OCI-M1 (cell line): ENCODE data around the gene KLF18.
"Not testable (repeated sequence)": the region's sequence is repeated elsewhere in the genome, so short reads cannot be mapped to it uniquely, and the experiment has no call there.

Source experiments
- DNase-seq: peaks from one replicate; lab custom pipeline; 2025; lab: John Stamatoyannopoulos, UW

KLF18 gene

GRCh38 chr1:44141531-44141930, at the start of gene KLF18:
Gene KLF18 (minus strand): TSS chr1:44141631. CDS start chr1:44141631, 0 bp downstream.
- no peak for DNase-seq

- DNase-seq, result peak; percentile 31
Observed at GRCh38 chr1:44174630-44175029, 33.2 kb upstream of the KLF18 start.

- DNase-seq, result no peak
Observed at GRCh38 chr1:44170281-44170823, 28.9 kb upstream of the KLF18 start.

- DNase-seq, result no peak
Observed at GRCh38 chr1:44168520-44169098, 27.2 kb upstream of the KLF18 start.

DNA sequence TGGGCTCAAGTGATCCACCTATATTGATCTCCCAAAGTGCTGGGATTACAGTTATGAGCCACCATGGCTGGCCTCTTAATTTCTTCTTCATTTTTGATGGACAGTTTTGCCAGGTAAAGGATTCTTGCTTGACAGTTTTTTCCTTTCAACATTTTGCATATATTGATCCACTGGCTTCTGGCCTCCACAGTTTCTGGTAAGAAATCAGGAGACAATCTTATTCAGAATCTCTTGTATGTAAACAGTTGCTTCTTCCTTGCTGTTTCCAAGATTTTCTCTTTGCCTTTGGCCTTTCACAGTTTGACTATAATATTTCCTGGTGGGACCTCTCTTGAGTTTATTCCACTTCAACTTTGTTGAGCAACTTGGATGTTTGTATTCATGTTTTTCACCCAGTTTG, 20.1 kb upstream of the KLF18 start:
- DNase-seq, result no peak

DNA sequence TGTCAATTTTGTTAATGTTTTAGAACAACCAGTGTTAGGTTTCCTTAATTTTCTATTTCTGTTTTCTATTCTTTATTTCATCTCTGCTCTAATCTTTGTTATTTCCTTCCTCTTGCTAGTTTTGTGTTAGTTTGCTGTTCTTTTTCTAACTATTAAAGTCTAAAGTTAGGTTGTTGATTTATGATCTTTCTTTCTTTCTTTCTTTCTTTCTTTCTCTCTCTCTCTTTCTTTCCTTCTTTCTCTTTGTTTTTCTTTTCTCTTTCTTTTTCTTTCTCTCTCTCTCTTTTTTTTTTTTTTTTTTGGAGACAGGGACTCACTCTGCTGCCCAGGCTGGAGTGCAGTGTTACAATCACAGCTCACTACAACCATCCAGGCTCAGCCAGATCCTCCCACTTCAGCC, 17.4 kb upstream of the KLF18 start:
- DNase-seq, result no peak

DNA sequence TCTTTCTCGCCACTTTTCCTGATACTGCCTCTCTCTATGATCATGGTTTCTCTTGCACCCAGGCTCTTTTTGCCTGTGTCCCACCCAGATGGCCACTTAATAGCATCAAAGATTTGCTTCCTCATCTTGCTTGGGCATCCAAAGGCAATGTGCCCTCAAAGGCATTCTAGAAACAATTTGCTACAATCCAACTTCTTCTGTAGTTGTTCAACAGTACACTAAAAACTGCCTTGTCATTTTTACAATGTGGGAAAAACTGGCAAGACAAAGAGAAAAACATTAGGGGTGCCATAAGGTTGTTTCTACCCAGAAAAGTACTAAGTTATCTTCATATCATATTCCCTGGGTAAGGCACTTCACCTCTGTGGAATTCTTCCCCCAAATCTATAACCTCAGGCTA, 16.5 kb upstream of the KLF18 start:
- no peak for DNase-seq

DNA sequence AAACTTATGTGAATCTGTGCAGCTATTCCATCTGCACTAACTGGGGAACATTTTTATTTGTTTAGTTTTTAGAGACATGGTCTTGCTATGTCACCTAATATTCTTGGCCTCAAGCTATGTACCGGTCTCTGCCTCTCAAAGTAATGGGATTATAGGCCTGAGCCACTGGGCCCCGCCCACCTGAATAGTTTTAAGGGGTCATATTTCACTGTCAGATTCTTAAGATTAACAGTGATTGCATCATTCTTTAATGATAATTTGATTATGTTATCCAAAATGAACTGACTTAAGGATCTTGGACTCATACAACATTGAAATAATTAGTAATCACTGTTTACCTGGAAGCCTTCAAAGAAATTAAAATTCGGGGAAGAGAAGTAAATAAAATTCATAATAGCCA, 12.6 kb upstream of the KLF18 start:
- no peak for DNase-seq

GRCh38 chr1:44152692-44153091, 11.3 kb upstream of the KLF18 start:
- no peak for DNase-seq

DNA sequence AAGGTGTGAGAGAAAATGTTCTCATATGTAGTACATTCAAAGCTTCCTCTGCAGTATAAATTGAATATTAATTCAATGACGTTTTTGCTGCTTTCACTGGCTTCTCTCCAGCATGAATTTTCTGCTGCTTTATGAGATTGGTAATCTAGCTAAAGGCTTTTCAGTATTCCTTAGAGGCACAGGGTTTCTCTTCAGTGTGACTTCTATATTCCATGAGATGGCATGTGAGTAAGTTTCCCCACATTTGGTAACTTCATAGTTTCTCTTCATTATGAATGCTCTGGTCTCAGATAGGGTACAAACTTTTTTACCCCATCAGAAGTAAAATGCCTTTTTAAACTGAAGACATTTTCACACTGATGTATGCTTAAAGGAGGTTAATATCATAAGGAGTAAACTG, 10.4 kb upstream of the KLF18 start:
- no peak for DNase-seq

GRCh38 chr1:44151332-44151731, 9.9 kb upstream of the KLF18 start:
- no peak for DNase-seq

DNA sequence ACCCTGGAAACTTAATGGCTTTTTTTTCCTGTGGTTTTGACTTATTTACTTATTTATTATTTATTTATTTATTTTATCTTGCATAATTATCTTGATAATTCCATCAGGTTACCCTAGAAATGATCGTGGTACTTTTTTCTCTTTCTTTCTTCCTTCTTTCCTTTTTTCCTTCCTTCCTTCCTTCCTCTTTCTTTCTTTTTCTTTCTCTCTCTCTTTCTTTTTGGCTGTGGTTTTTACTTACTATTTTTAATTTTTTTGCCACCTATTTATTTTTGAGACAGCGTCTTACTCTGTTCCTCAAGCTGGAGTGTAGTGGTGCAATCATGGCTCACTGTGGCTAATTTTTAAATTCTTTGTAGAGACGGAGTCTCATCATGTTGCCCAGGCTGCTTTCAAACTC, 6.2 kb upstream of the KLF18 start:
- no peak for DNase-seq

DNA sequence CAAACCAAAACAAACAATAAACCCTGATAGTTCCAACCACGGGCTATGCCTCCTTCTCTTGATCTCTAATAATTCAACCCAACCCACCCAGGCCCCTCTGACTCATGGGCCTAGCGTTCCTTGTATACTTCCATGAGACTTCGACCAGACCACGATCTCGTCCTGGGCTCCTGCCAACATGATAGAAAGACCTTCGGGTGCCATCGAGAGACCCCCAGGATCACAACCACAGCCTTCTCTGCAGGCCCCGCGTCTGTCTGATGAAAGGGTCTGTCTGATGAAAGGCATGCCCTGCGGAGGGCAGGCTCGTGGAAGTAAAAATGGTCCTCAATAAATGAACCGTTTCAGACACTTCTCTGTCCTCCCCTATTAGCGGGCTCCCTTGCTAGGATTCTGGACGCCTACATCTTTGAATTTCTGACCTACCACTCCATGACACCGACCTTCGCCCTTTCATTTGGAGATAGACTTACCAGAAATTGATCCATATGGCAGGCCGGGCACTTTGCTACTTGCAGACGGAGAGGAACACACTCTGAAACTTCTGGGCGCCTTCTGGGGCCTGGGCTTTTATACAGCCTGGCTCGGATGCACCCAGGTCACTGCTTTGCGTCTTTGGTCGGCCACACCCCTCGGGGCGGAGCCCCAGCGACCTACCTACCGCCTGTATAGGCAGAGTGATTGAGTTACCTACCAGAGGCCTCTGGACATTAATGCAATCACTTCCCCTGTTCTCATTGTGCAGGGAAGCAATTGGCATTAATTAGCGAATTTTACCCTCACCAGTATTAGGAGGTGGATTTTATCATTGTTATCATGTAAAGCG, 5.3 kb upstream of the KLF18 start:
- no peak for DNase-seq

DNA sequence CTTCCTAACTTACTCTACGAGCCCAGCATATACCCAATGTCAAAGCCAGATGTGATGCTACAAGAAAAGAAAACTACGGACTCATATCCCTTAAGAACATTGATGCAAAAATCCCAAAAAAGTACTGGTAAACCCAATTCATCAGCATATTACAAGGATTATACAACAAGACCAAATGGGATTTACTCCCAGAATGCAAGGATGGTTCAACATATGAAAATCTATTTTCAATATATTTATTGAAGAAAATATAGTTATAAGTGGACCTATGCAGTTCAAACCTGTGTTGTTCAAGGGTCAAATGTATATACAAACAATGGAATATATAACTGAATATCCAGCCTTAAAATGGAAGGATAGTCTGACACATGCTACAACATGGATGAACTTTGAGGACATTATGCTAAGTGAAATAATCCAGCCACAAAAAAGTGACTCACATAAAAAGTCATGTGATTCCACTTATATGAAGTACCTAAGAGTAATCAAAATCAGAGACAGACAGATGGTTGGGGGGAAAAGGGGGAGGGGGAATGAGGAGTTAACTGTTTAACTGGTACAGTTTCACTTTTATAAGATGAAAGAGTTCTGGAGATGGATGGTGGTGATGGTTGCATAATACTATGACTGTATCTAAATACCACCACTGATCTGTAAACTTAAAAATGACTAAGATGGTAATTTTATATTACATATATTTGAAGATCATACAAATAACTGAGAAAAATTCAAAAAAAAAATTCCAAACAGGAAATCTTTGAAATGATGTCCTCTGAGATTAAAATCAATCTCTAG, 3.7 kb upstream of the KLF18 start:
- DNase-seq, result peak; percentile 48

DNA sequence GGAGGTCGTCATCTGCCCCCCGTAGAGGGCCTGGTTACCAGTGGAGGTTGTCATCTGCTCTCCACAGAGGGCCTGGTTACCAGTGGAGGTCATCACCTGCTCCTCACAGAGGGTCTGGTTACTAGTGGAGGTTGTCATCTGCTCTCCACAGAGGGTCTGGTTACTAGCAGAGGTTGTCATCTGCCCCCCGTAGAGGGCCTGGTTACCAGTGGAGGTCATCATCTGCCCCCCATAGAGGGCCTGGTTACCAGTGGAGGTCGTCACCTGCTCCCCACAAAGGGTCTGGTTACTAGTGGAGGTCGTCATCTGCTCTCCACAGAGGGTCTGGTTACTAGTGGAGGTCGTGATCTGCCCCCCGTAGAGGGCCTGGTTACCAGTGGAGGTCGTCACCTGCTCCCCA, 1.9 kb downstream of the KLF18 start:
- not testable (repeated sequence) for DNase-seq

- DNase-seq, result no peak
Observed at GRCh38 chr1:44138239-44138638, 3.2 kb downstream of the KLF18 start.

- DNase-seq, result no peak
Observed at GRCh38 chr1:44135886-44136285, 5.5 kb downstream of the KLF18 start.

DNA sequence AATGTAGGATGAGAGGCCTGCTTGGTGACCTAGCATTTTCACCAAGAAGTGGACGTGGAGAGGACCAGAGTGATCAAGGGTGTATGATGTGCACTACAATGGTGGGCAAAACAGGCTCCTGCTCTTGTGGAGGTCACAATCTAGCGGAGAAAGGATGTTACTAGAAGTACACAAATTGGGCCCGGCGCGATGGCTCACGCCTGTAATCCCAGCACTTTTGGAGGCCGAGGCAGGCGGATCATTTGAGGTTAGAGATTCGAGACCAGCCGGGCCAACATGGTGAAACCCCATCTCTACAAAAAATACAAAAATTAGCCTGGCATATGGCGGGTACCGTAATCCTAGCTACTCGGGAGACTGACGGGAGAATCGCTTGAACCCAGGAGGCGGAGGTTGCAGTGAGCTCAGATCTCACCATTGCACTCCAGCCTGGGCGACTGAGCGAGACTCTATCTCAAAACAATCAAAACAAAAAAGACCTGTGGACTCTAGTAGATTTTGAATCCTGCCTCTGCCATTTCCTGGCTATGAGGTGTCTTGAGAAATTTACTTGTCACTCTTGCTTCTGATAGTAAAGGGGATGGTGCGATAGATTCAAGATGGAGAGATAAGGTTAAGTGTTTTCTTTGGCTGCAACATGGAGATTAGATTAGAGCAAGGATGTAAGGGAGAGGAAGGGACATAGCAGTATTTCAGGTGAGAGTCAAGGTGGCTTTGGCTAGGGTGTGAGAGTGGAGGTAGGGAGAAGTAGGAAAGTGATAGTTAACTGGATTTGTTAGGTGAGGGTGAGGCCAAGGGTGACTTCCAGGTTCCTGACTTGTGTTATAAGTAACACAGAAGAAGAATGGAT, 7.1 kb downstream of the KLF18 start:
- DNase-seq, result no peak

DNA sequence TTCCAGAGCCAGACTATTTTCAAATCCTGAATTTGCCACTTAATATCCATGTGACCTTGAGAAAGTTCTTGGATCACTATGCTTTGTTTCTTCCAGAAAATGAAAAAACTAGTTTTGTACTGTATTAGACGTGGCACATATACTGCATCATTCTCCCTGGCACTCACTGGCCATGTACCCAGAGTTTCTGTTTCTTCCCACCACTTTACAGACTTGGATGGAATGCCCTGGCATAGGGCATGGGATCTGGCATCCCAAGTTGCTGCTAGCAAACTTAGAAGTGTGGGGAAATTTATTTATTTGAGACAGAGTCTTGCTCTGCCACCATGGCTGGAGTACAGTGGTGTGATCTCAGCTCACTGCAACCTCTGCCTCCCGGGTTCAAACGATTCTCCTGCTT, 10.0 kb downstream of the KLF18 start:
- no peak for DNase-seq

DNA sequence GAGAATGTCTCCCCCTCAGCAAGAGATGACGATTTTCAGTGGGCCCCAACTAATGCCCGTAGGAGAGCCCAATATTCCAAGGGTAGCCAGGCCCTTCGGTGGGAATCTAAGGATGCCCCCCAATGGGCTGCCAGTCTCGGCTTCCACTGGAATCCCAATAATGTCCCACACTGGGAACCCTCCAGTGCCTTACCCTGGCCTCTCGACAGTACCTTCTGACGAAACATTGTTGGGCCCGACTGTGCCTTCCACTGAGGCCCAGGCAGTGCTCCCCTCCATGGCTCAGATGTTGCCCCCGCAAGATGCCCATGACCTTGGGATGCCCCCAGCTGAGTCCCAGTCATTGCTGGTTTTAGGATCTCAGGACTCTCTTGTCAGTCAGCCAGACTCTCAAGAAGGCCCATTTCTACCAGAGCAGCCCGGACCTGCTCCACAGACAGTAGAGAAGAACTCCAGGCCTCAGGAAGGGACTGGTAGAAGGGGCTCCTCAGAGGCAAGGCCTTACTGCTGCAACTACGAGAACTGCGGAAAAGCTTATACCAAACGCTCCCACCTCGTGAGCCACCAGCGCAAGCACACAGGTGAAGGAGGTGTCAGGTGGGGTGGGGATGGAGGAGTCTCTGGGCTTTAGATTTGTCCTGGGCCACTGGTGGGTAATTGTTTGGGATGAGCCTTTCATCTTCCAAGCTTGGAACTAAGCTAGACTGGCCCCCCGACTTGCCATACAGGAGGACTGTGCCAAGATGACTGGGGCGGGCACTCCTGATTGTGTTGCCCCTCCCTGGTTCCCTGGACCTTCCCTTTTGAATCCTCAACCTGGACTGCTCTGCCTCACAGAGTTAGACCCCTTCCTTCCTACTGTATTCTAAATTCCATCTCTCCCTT, 11.6 kb downstream of the KLF18 start:
- no peak for DNase-seq
